Activated B cell treated with CpG ODN at 0.5 μM for 24 hours (primary cell): ENCODE data around the gene WDR44. TPM values are rescaled to one million over a fixed set of nuclear protein-coding genes. Genes with fewer than 3 reads are reported as not detected.

Source experiments
- ATAC-seq: fragments of 200-7000 bp; cut with Tn5 transposase; one replicate; pipeline ENCODE4 v1.10.0; 2021; ENCODE audit warnings: low read depth, mild to moderate bottlenecking, moderate library complexity
- CTCF ChIA-PET: fragments of 350-600 bp; sonication (Branson Sonifier 250); formaldehyde crosslinking; loops from one replicate; lab custom pipeline; 2021; ENCODE audit warnings: antibody characterized with exemption; lab: Charles Lee
- POLR2A ChIA-PET: fragments of 350-600 bp; sonication (Branson Sonifier 250); formaldehyde crosslinking; loops from one replicate; lab custom pipeline; 2021; ENCODE audit warnings: antibody characterized with exemption; lab: Charles Lee
- DNase-seq: peaks from one replicate; pipeline ENCODE4 v3.0.0; 2022
- H3K27ac Mint-ChIP-seq: one replicate; pipeline ENCODE4 v1.8.0; 2020; ENCODE audit warnings: mixed read lengths
- H3K27me3 Mint-ChIP-seq: one replicate; pipeline ENCODE4 v1.8.0; 2021; ENCODE audit warnings: mixed read lengths
- H3K36me3 Mint-ChIP-seq: one replicate; pipeline ENCODE4 v1.8.0; 2021; ENCODE audit warnings: low read depth, mixed read lengths
- H3K4me1 Mint-ChIP-seq: one replicate; pipeline ENCODE4 v1.8.0; 2021; ENCODE audit warnings: mixed read lengths
- H3K4me3 Mint-ChIP-seq: one replicate; pipeline ENCODE4 v1.8.0; 2020; ENCODE audit warnings: mild to moderate bottlenecking, mixed read lengths
- H3K9me3 Mint-ChIP-seq: one replicate; pipeline ENCODE4 v1.8.0; 2020; ENCODE audit warnings: mixed read lengths
- intact Hi-C: fragments of 100-400 bp; cut with micrococcal nuclease; formaldehyde crosslinking; loops from one replicate; pipeline ENCODE4 v1.15.1; 2024
- total RNA-seq: library from RNA; stranded (reverse); gene quantifications from 2 replicates; pipeline ENCODE4 v1.2.3, GENCODE V29; 2022
- TF ChIP-seq, protein P1 (sequence below): fragments of 200-600 bp; IDR thresholded peaks from one replicate; pipeline ENCODE4 v1.8.0; 2022; ENCODE audit warnings: antibody characterized with exemption, mild to moderate bottlenecking

WDR44 gene
- total RNA-seq, 1 donor from 2014 or later = 18.7 TPM

DNA sequence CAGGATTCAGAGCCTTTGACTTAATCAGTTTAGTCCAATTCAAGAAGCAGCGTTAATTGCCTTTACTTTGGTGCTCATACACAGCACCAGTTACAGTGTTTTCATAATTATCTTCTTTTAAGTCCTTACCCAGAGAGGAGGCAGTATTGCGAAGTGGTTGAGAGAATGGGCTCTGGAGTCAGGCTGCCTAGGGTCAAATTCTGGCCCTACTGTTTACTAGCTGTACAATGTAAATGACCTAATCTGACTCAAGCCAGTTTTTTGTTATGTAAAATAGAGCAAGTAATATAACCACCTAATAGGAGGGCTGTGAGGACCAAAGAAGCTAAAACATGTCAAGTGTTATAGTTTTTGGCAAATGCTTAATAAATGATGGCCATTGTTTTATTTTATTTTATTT lies 27.6 kb downstream of the WDR44 start:
- ChIA-PET CTCF (no interaction called here), POLR2A (interaction anchor here (0.6 kb wide), 1 partner anchor 10 kb away, joined by 3 read pairs; no protein-coding TSS in a partner anchor)
- H3K27me3 Mint-ChIP-seq = no peaks in the 10 kb centered on the region
- H3K4me1 Mint-ChIP-seq = no peaks in the 10 kb centered on the region
- no peaks in the 10 kb centered on the region for H3K36me3 Mint-ChIP-seq
- DNase-seq = no peak
- no peaks in the 10 kb centered on the region for H3K9me3 Mint-ChIP-seq
- H3K27ac Mint-ChIP-seq = no peak overlapping the region
- no peak for ATAC-seq
- intact Hi-C loops = no loop called here
- TF ChIP-seq, protein P1, sequence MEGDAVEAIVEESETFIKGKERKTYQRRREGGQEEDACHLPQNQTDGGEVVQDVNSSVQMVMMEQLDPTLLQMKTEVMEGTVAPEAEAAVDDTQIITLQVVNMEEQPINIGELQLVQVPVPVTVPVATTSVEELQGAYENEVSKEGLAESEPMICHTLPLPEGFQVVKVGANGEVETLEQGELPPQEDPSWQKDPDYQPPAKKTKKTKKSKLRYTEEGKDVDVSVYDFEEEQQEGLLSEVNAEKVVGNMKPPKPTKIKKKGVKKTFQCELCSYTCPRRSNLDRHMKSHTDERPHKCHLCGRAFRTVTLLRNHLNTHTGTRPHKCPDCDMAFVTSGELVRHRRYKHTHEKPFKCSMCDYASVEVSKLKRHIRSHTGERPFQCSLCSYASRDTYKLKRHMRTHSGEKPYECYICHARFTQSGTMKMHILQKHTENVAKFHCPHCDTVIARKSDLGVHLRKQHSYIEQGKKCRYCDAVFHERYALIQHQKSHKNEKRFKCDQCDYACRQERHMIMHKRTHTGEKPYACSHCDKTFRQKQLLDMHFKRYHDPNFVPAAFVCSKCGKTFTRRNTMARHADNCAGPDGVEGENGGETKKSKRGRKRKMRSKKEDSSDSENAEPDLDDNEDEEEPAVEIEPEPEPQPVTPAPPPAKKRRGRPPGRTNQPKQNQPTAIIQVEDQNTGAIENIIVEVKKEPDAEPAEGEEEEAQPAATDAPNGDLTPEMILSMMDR = no peak
- no peak overlapping the region for H3K4me3 Mint-ChIP-seq

DNA sequence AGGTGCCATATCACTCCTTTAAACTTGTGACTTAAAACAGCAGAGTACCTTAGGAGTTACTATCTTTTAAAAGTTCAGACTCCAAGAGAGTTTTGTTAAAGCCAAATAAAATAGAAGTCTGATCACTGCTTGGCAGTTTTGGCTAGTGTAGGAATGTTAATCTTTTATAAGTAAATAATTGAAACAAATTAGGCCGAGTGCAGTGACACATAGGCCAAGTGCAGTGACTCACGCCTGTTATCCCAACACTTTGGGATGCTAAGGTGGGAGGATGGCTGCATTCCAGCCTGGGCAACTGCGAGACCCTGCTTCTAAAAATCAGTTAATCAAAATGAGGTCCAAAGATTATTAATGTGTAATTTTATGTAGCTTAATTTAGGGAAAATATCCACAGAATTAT lies 37.2 kb downstream of the WDR44 start:
- no peak for ATAC-seq

DNA sequence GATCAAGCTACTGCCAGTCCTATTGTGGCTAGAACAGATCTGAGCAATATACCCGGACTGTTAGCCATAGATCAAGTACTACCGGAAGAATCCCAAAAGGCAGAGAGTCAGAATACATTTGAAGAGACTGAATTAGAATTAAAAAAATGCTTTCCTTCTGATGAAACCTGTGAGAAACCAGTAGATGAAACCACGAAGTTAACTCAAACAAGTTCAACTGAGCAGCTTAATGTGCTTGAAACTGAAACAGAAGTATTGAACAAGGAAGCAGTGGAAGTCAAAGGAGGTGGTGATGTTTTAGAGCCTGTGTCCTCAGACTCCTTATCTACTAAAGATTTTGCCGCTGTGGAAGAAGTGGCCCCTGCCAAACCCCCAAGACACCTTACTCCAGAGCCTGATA lies 46.8 kb downstream of the WDR44 start:
- H3K27ac Mint-ChIP-seq = no peak overlapping the region

More for the DNA sequence above, 37.2 kb downstream of the WDR44 start:
- ChIA-PET CTCF (no interaction called here), POLR2A (interaction anchor here (0.5 kb wide), 1 partner anchor 441 kb away, joined by 4 read pairs; no protein-coding TSS in a partner anchor)
- no peak for DNase-seq
- Mint-ChIP-seq H3K27ac (no peak overlapping the region), H3K4me1 (no peaks in the 10 kb centered on the region), H3K36me3 (peaks cover 10% of the 10 kb centered on the region), H3K27me3 (no peaks in the 10 kb centered on the region), H3K4me3 (no peak overlapping the region), H3K9me3 (no peaks in the 10 kb centered on the region)
- TF ChIP-seq, protein P1 = no peak
- intact Hi-C loops = no loop called here

DNA sequence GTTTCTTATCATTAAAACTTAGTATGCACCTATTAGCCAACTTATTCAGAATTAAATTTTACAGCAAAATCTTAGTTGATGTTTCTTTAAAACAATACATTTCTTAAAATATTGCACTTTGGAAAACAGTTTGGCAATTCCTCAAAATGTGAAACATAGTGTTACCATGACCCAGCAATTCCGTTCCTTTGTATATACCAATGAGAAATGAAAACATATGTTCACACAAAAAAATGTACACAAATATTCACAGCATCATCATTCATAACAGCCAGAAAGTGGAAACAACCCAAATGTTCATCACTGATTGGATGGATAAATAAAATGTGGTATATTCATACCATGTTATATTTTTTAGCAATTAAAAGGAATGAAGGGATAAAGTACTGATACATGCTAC lies 50.2 kb downstream of the WDR44 start:
- peaks cover 46% of the 10 kb centered on the region for H3K36me3 Mint-ChIP-seq
- DNase-seq (no peak), ATAC-seq (no peak)
- TF ChIP-seq, protein P1 = no peak
- ChIA-PET CTCF (no interaction called here), POLR2A (no interaction called here)
- H3K4me1 Mint-ChIP-seq = no peaks in the 10 kb centered on the region
- no peaks in the 10 kb centered on the region for H3K27me3 Mint-ChIP-seq
- intact Hi-C loops = no loop called here
- no peak overlapping the region for H3K27ac Mint-ChIP-seq
- no peak overlapping the region for H3K4me3 Mint-ChIP-seq
- H3K9me3 Mint-ChIP-seq = no peaks in the 10 kb centered on the region

More for the DNA sequence above, 46.8 kb downstream of the WDR44 start:
- peaks cover 39% of the 10 kb centered on the region for H3K36me3 Mint-ChIP-seq
- no peak for DNase-seq
- H3K4me3 Mint-ChIP-seq = no peak overlapping the region
- no peaks in the 10 kb centered on the region for H3K9me3 Mint-ChIP-seq
- intact Hi-C loops = loop anchor here (5.0 kb wide), 1 partner anchor 45 kb away; the partner anchor contains the start of gene WDR44
- H3K27me3 Mint-ChIP-seq = no peaks in the 10 kb centered on the region
- ChIA-PET CTCF (no interaction called here), POLR2A (no interaction called here)
- H3K4me1 Mint-ChIP-seq = no peaks in the 10 kb centered on the region
- no peak for ATAC-seq
- TF ChIP-seq, protein P1 = no peak

DNA sequence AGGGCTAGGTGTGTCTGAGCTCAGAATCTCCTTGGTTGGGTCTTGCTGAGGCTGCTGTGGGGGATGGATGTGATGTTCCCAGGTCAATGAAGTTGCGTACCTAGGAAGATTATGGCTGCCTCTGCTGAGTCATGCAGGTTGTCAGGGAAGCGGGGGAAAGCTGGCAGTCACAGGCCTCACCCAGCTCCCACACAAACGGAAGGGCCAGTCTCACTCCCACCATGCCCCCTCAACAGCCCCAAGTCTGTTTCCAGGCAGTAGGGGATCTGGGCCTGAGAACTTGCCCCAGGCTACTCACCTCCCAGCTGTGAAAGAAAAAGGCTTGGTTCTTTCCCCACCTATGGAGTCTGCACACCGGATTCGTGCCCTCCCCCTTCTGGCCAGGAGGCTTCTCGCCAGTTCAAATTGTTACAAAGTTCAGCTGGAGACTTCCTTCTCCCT lies 72.9 kb downstream of the WDR44 start:
- ATAC-seq (no peak), DNase-seq (no peak)
- Mint-ChIP-seq H3K4me3 (no peak overlapping the region), H3K27me3 (no peaks in the 10 kb centered on the region), H3K36me3 (peaks cover 46% of the 10 kb centered on the region), H3K4me1 (peaks cover 9% of the 10 kb centered on the region), H3K9me3 (no peaks in the 10 kb centered on the region), H3K27ac (no peak overlapping the region)
- TF ChIP-seq, protein P1 = no peak
- ChIA-PET CTCF (no interaction called here), POLR2A (no interaction called here)
- intact Hi-C loops = no loop called here
